Testis (tissue), 3 donors: ENCODE measurements around the gene KCNH4. TPM values are rescaled to one million over a fixed set of nuclear protein-coding genes. Genes with fewer than 3 reads are reported as not detected.
"Not testable (repeated sequence)": the region's sequence is repeated elsewhere in the genome, so short reads cannot be mapped to it uniquely, and the experiment has no call there.

Experiments
- DNase-seq: peaks from one replicate; pipeline ENCODE4 v3.0.0-alpha.2; 2019
- H3K27ac ChIP-seq, 2 donors: fragments of 200-600 bp; sonication (generic); one replicate each; pipeline ENCODE4 v1.5.1; 2019
- H3K27me3 ChIP-seq: fragments of 200-600 bp; sonication (generic); one replicate; pipeline ENCODE4 v1.5.1; 2019
- H3K36me3 ChIP-seq: fragments of 200-600 bp; sonication (generic); one replicate; pipeline ENCODE4 v1.5.1; 2017; ENCODE audit warnings: low read depth; ENCODE audit errors: missing control alignments
- H3K4me1 ChIP-seq: fragments of 200-600 bp; sonication (generic); one replicate; pipeline ENCODE4 v1.5.1; 2019
- H3K4me3 ChIP-seq, 2 donors: fragments of 200-600 bp; sonication (generic); one replicate each; pipeline ENCODE4 v1.5.1; 2017 to 2019
- H3K9me3 ChIP-seq: fragments of 200-600 bp; sonication (generic); one replicate; pipeline ENCODE4 v1.5.1; 2017
- CTCF ChIP-seq, 3 experiments: fragments of 450-650 bp in 2 of 3; fragments of 200-600 bp in 1 of 3; sonication (generic) in 1 of 3; IDR thresholded peaks; one replicate each; pipeline ENCODE4 v1.5.1; 2016 to 2019; ENCODE audit warnings: antibody characterized with exemption in 3 of 3, mild to moderate bottlenecking in 2 of 3, moderate library complexity in 1 of 3
- POLR2A ChIP-seq: fragments of 450-650 bp; IDR thresholded peaks from one replicate; pipeline ENCODE4 v1.6.1; 2017; ENCODE audit warnings: antibody characterized with exemption, mild to moderate bottlenecking, moderate library complexity
- WGBS, 2 donors: methylation state at CpG; one replicate each; pipeline ENCODE4 v1.1.5; 2018; 5-methylcytosine and 5-hydroxymethylcytosine counted together
- intact Hi-C: fragments of 100-400 bp; cut with DNase I; formaldehyde crosslinking; loops from one replicate; pipeline ENCODE4 v1.15.1; 2023; ENCODE audit warnings: low total_unique reads
- polyA plus RNA-seq: library from polyadenylated mRNA; stranded (reverse); fragments of 350-450 nt; fragmentation: Illumina TruSeq; extraction: RNeasy Lipid Tissue Mini Kit (QIAGEN cat#74804); gene quantifications from one replicate; pipeline ENCODE4 v1.2.3, GENCODE V29; 2014; ENCODE audit warnings: low read depth, low replicate concordance; ENCODE audit not compliant: insufficient read depth
- total RNA-seq, 2 donors: library from RNA; depleted of rRNA; stranded (reverse); fragments of >200 nt; gene quantifications; one replicate each; pipeline ENCODE4 v1.2.3, GENCODE V29; 2016

KCNH4 gene
- total and polyA plus RNA-seq, 3 donors from 2014 or later, result 0.24 to 0.56 (median 0.42) TPM

GRCh38 chr17:42210046-42210445 lies 29.1 kb upstream of the KCNH4 start:
- no peaks in the 10 kb centered on the region for H3K36me3 ChIP-seq
- no peak for DNase-seq
- H3K4me3 ChIP-seq, result no peak overlapping the region
- WGBS, 2 donors, result 77 to 86% methylated on average over 6 of the region's 6 CpGs
- peaks cover 26% of the 10 kb centered on the region for H3K4me1 ChIP-seq
- no peak for TF ChIP-seq CTCF (IDR thresholded peaks at IDR 0.05)
- H3K27ac ChIP-seq, result peak overlapping the region in 1 of 2 donors; percentile 55
- no peaks in the 10 kb centered on the region for H3K9me3 ChIP-seq
- no peaks in the 10 kb centered on the region for H3K27me3 ChIP-seq
- intact Hi-C loops, result no loop called here

DNA sequence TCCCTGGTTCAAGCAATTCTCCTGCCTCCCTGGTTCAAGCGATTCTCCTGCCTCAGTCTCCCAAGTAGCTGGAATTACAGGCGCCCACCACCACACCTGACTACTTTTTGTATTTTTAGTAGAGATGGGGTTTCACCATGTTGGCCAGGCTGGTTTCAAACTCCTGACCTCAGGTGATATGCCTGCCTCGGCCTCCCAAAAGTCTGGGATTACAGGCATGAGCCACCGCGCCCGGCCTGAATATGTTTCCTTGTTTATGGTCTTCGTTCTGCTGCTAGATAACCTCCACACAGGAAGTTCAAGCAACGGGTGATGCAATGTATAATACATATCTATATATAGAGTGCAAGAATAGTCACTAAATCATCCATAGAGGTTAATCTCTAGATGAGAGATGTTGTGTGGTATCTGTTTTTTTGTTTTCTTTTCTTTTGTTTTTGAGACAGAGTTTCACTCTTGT lies 25.2 kb upstream of the KCNH4 start:
- whole genome bisulfite sequencing, 2 donors, result 91 to 94% methylated on average over 8 of the region's 8 CpGs
- H3K4me3 ChIP-seq, H3K36me3 ChIP-seq, H3K27me3 ChIP-seq, H3K4me1 ChIP-seq, DNase-seq, H3K27ac ChIP-seq, H3K9me3 ChIP-seq, intact Hi-C loops: not testable (repeated sequence)

DNA sequence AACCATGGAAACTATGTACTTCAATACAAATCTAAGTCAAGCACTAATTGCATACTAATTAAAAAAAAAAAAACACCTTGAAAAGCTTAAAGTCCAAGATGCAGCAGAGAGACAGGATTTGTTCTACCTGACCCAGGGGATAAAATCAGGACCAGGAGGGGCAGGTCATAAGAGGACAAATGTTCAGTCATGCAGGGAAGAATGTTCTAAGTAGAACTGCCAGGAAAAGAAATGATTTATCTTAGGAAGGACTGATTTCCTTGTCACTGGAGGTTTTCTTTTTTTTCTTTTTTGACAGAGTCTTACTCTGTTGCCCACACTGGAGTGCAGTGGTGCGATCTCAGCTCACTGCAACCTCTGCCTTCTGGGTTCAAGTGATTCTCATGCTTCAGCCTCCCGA lies 22.4 kb upstream of the KCNH4 start:
- H3K27me3 ChIP-seq, result no peaks in the 10 kb centered on the region
- 88 to 98% methylated on average over 2 of the region's 2 CpGs for WGBS, 2 donors
- intact Hi-C loops, result no loop called here
- no peak overlapping the region for H3K4me3 ChIP-seq
- peaks cover 17% of the 10 kb centered on the region for H3K4me1 ChIP-seq
- no peak overlapping the region for H3K27ac ChIP-seq
- H3K9me3 ChIP-seq, result no peaks in the 10 kb centered on the region
- TF ChIP-seq CTCF (IDR thresholded peaks at IDR 0.05), result no peak
- TF ChIP-seq POLR2A, result no peak
- no peaks in the 10 kb centered on the region for H3K36me3 ChIP-seq
- DNase-seq, result no peak

DNA sequence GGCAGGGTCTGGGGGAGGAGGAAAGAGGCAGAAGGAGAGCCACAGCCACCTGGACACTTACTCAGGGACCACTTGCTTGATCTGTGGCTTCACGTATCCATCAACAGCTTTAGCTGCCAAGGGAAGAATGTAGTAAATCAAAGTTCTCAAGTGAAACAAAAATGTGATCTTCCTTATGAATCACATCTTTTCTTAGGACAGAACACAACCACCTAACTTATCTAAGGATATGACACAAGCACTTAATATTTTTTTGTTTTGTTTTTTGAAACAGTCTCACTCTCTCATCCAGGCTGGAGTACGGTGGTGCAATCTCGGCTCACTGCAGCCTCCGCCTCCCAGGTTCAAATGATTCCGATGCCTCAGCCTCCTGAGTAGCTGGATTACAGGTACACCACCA lies 21.8 kb upstream of the KCNH4 start:
- intact Hi-C loops, result no loop called here
- no peak overlapping the region for H3K4me3 ChIP-seq
- H3K36me3 ChIP-seq, result no peaks in the 10 kb centered on the region
- no peaks in the 10 kb centered on the region for H3K9me3 ChIP-seq
- no peaks in the 10 kb centered on the region for H3K27me3 ChIP-seq
- TF ChIP-seq CTCF (IDR thresholded peaks at IDR 0.05) (no peak), POLR2A (no peak)
- peak overlapping the region in 1 of 2 donors; percentile 24 for H3K27ac ChIP-seq
- H3K4me1 ChIP-seq, result peaks cover 17% of the 10 kb centered on the region
- no peak for DNase-seq
- 93 to 94% methylated on average over 5 of the region's 5 CpGs for WGBS, 2 donors

GRCh38 chr17:42202159-42202558 lies 21.2 kb upstream of the KCNH4 start:
- TF ChIP-seq POLR2A (no peak), CTCF (IDR thresholded peaks at IDR 0.05) (no peak)
- no peaks in the 10 kb centered on the region for H3K36me3 ChIP-seq
- intact Hi-C loops, result no loop called here
- peaks cover 17% of the 10 kb centered on the region for H3K4me1 ChIP-seq
- peak overlapping the region in 1 of 2 donors; percentile 24 for H3K27ac ChIP-seq
- H3K4me3 ChIP-seq, result no peak overlapping the region
- DNase-seq, result no peak
- no peaks in the 10 kb centered on the region for H3K27me3 ChIP-seq
- 96 to 100% methylated on average over 1 to 6 of the region's 6 CpGs for WGBS, 2 donors
- no peaks in the 10 kb centered on the region for H3K9me3 ChIP-seq
